CD14-positive monocyte (primary cell): ENCODE measurements around the gene SEMA6D. TPM values are rescaled to one million over a fixed set of nuclear protein-coding genes. Genes with fewer than 3 reads are reported as not detected.

Experiments
- DNase-seq, 3 donors: peaks; one replicate each; pipeline ENCODE4 v3.0.0-alpha.2; 2011 to 2022
- H2AFZ ChIP-seq: 2 replicates; pipeline ENCODE4 v1.6.0; 2012; ENCODE audit warnings: mild to moderate bottlenecking, low read depth, low read length, inconsistent platforms; ENCODE audit not compliant: insufficient read depth, poor library complexity, severe bottlenecking
- H3K27ac ChIP-seq, 2 donors: 1 replicate in 1 of 2; 2 replicates in 1 of 2; pipeline ENCODE4 v1.5.1; 2012 to 2013; ENCODE audit warnings: low read length in 2 of 2, control low read depth in 1 of 2, inconsistent platforms in 1 of 2, low read depth in 1 of 2, mild to moderate bottlenecking in 1 of 2
- H3K27me3 ChIP-seq, 2 donors: one replicate each; pipeline versions ENCODE4 v1.6.0 to v1.6.1; 2011 to 2013; ENCODE audit warnings: low read length in 2 of 2; ENCODE audit not compliant: control insufficient read depth in 2 of 2, insufficient read depth in 2 of 2
- H3K36me3 ChIP-seq, 2 donors: replicated peaks in 1 of 2; 1 replicate in 1 of 2; 2 replicates in 1 of 2; pipeline versions ENCODE4 v1.5.1 to v1.6.1; 2012 to 2013; ENCODE audit warnings: low read length in 2 of 2, control low read depth in 1 of 2, inconsistent platforms in 1 of 2, mild to moderate bottlenecking in 1 of 2; ENCODE audit not compliant: insufficient read depth in 2 of 2, control insufficient read depth in 1 of 2
- H3K4me1 ChIP-seq, 2 donors: 1 replicate in 1 of 2; 2 replicates in 1 of 2; pipeline versions ENCODE4 v1.5.1 to v1.6.1; 2012 to 2013; ENCODE audit warnings: low read length in 2 of 2, control low read depth in 1 of 2, inconsistent platforms in 1 of 2, mild to moderate bottlenecking in 1 of 2, moderate library complexity in 1 of 2; ENCODE audit not compliant: insufficient read depth in 2 of 2, control insufficient read depth in 1 of 2
- H3K4me2 ChIP-seq: replicated peaks from 2 replicates; pipeline ENCODE3; 2012; ENCODE audit warnings: low read length, moderate library complexity, mild to moderate bottlenecking; ENCODE audit not compliant: poor library complexity, severe bottlenecking; ENCODE audit errors: extremely low read depth
- H3K4me3 ChIP-seq, 3 experiments: fragments of 200-600 bp in 1 of 3; sonication (generic) in 1 of 3; replicated peaks in 1 of 3; 1 replicate in 2 of 3; 2 replicates in 1 of 3; pipeline ENCODE4 v1.5.1; 2011 to 2013; ENCODE audit warnings: low read length in 3 of 3, mild to moderate bottlenecking in 3 of 3, control low read depth in 2 of 3, low read depth in 2 of 3, inconsistent platforms in 1 of 3, moderate library complexity in 1 of 3
- H3K79me2 ChIP-seq: 2 replicates; pipeline ENCODE4 v1.6.0; 2012; ENCODE audit warnings: mild to moderate bottlenecking, control low read depth, inconsistent platforms, low read length, moderate library complexity; ENCODE audit not compliant: insufficient read depth
- H3K9ac ChIP-seq: 2 replicates; pipeline ENCODE4 v1.6.0; 2017; ENCODE audit warnings: low read length, mild to moderate bottlenecking; ENCODE audit not compliant: insufficient read depth, poor library complexity, severe bottlenecking
- H3K9me3 ChIP-seq, 2 donors: replicated peaks in 1 of 2; 1 replicate in 1 of 2; 2 replicates in 1 of 2; pipeline versions ENCODE4 v1.5.1 to v1.6.1; 2012 to 2013; ENCODE audit warnings: low read length in 2 of 2, control low read depth in 1 of 2; ENCODE audit not compliant: control insufficient read depth in 1 of 2, insufficient read depth in 1 of 2
- H4K20me1 ChIP-seq: 2 replicates; pipeline ENCODE4 v1.6.0; 2012; ENCODE audit warnings: mild to moderate bottlenecking, low read length, control low read depth, moderate library complexity; ENCODE audit not compliant: insufficient read depth
- H3K27ac Mint-ChIP-seq, 7 donors: one replicate each; pipeline ENCODE4 v1.8.0; 2020; ENCODE audit warnings: mild to moderate bottlenecking in 7 of 7, mixed read lengths in 7 of 7, moderate library complexity in 6 of 7, inconsistent platforms in 2 of 7
- H3K27me3 Mint-ChIP-seq, 3 donors: one replicate each; pipeline ENCODE4 v1.8.0; 2021 to 2022; ENCODE audit warnings: low read depth in 3 of 3, mild to moderate bottlenecking in 3 of 3, mixed read lengths in 3 of 3, moderate library complexity in 3 of 3, inconsistent platforms in 1 of 3
- H3K36me3 Mint-ChIP-seq, 2 donors: one replicate each; pipeline ENCODE4 v1.8.0; 2020; ENCODE audit warnings: mixed read lengths in 2 of 2, inconsistent platforms in 1 of 2, mild to moderate bottlenecking in 1 of 2
- H3K4me1 Mint-ChIP-seq: one replicate; pipeline ENCODE4 v1.8.0; 2020; ENCODE audit warnings: mild to moderate bottlenecking, mixed read lengths
- H3K4me3 Mint-ChIP-seq, 2 donors: one replicate each; pipeline ENCODE4 v1.8.0; 2020; ENCODE audit warnings: mild to moderate bottlenecking in 2 of 2, mixed read lengths in 2 of 2, moderate library complexity in 1 of 2
- H3K9me3 Mint-ChIP-seq, 7 donors: one replicate each; pipeline ENCODE4 v1.8.0; 2020 to 2022; ENCODE audit warnings: mixed read lengths in 7 of 7, mild to moderate bottlenecking in 6 of 7, moderate library complexity in 6 of 7, inconsistent platforms in 2 of 7
- WGBS: methylation state at CpG from one replicate; pipeline ENCODE4 v1.1.5; 2013; ENCODE audit warnings: missing lambda C conversion rate; ENCODE audit not compliant: insufficient coverage; 5-methylcytosine and 5-hydroxymethylcytosine counted together
- intact Hi-C, 2 donors: fragments of 100-400 bp; cut with micrococcal nuclease; formaldehyde crosslinking; loops; one replicate each; pipeline versions ENCODE4 v1.15.0 to v1.15.1; 2023
- polyA plus RNA-seq, 3 donors: library from polyadenylated mRNA; depleted of rRNA in 1 of 3; unstranded in 2 of 3; stranded (reverse) in 1 of 3; fragments of 300-500 nt in 2 of 3; fragments of >200 nt in 1 of 3; fragmentation: Illumina TruSeq in 2 of 3; gene quantifications; 1 replicate in 2 of 3; 2 replicates in 1 of 3; pipeline ENCODE4 v1.2.3, GENCODE V29; 2012 to 2021
- TF ChIP-seq, protein P1 (sequence below): fragments of 200-600 bp; IDR thresholded peaks from one replicate; pipeline ENCODE4 v1.8.0; 2022; ENCODE audit warnings: antibody characterized with exemption, mild to moderate bottlenecking

Gene SEMA6D
- polyA plus RNA-seq, 3 donors = not detected

DNA sequence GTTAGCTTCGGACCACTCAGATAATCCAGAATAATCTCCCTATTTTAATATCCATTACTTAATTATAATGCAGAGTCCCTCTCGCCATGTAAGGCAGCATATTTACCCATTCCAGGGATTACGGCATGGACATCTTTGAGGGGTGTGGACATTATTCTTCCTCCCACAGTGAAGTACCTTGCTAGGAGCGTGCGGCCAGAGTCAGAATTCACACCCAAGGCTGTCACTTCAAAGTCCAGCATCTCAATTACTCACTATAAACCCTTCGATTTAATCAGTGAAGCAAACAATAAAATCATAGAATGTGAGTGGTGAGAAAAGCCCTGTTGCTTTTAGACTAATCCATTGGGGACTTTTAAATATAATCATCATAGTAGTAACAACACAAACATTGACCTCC lies 11.6 kb downstream of the SEMA6D start:
- TF ChIP-seq, protein P1, sequence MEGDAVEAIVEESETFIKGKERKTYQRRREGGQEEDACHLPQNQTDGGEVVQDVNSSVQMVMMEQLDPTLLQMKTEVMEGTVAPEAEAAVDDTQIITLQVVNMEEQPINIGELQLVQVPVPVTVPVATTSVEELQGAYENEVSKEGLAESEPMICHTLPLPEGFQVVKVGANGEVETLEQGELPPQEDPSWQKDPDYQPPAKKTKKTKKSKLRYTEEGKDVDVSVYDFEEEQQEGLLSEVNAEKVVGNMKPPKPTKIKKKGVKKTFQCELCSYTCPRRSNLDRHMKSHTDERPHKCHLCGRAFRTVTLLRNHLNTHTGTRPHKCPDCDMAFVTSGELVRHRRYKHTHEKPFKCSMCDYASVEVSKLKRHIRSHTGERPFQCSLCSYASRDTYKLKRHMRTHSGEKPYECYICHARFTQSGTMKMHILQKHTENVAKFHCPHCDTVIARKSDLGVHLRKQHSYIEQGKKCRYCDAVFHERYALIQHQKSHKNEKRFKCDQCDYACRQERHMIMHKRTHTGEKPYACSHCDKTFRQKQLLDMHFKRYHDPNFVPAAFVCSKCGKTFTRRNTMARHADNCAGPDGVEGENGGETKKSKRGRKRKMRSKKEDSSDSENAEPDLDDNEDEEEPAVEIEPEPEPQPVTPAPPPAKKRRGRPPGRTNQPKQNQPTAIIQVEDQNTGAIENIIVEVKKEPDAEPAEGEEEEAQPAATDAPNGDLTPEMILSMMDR = no peak
- Histone ChIP-seq H3K9me3 (no peaks in the 10 kb centered on the region), H4K20me1 (no peaks in the 10 kb centered on the region), H2AFZ (no peak overlapping the region), H3K4me2 (no peak overlapping the region), H3K27ac (no peak overlapping the region), H3K4me1 (no peaks in the 10 kb centered on the region), H3K4me3 (no peak overlapping the region), H3K9ac (no peak overlapping the region), H3K36me3 (no peaks in the 10 kb centered on the region), H3K79me2 (no peaks in the 10 kb centered on the region), H3K27me3 (no peaks in the 10 kb centered on the region)
- Mint-ChIP-seq H3K27ac (no peak overlapping the region), H3K4me1 (no peaks in the 10 kb centered on the region), H3K36me3 (no peaks in the 10 kb centered on the region), H3K4me3 (no peak overlapping the region), H3K9me3 (peaks cover 0 to 2% (median 0%) of the 10 kb centered on the region in 7 donors), H3K27me3 (peaks cover 0 to 8% (median 6%) of the 10 kb centered on the region in 3 donors)
- WGBS = no CpG with 5 or more reads among the region's 6 CpGs
- intact Hi-C loops = no loop called here
- no peak for DNase-seq

DNA sequence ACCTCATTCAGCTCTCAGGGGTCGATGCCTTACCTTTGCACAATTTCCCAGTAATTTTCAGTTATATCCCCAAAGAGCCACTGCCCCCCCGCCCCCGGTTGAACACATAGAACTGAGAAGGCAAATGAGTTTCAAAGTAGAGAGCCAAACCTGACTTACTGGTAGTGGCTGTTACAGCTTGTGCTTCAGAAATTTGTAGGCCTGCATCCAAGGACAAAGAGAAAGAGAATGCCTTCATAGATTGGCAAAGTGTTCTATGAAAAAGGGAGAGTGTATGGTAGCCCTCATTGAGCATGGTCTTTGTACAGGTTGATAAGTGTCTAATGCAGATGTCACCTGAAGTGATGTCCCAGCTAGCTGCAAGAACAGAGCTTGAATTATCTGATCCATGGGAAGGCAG lies 13.9 kb downstream of the SEMA6D start:
- TF ChIP-seq, protein P1 = no peak
- Histone ChIP-seq H2AFZ (no peak overlapping the region), H3K27me3 (no peaks in the 10 kb centered on the region), H3K4me3 (no peak overlapping the region), H3K4me1 (no peaks in the 10 kb centered on the region), H3K4me2 (no peak overlapping the region), H3K9ac (no peak overlapping the region), H3K79me2 (no peaks in the 10 kb centered on the region), H4K20me1 (no peaks in the 10 kb centered on the region), H3K36me3 (no peaks in the 10 kb centered on the region), H3K27ac (no peak overlapping the region), H3K9me3 (no peaks in the 10 kb centered on the region)
- Mint-ChIP-seq H3K27ac (no peak overlapping the region), H3K36me3 (no peaks in the 10 kb centered on the region), H3K4me1 (no peaks in the 10 kb centered on the region), H3K27me3 (peaks cover 0 to 7% (median 7%) of the 10 kb centered on the region in 3 donors), H3K9me3 (peaks cover 0 to 2% (median 0%) of the 10 kb centered on the region in 7 donors), H3K4me3 (no peak overlapping the region)
- no CpG with 5 or more reads among the region's 3 CpGs for WGBS
- DNase-seq = no peak
- intact Hi-C loops = no loop called here
